Kidney epithelial cell (primary cell): ENCODE results near the gene CDK5RAP3. TPM values are rescaled to one million over a fixed set of nuclear protein-coding genes. Genes with fewer than 3 reads are reported as not detected.

Source experiments
- DNase-seq: peaks from one replicate; pipeline ENCODE4 v3.0.0-alpha.2; 2010; ENCODE audit warnings: low read depth
- H3K27me3 ChIP-seq: 2 replicates; pipeline ENCODE4 v1.6.0; 2011; ENCODE audit warnings: low read length; ENCODE audit not compliant: control insufficient read depth, insufficient read depth
- H3K36me3 ChIP-seq: 2 replicates; pipeline ENCODE4 v1.5.1; 2011; ENCODE audit warnings: low read length; ENCODE audit not compliant: control insufficient read depth, insufficient read depth
- H3K4me3 ChIP-seq: 2 replicates; pipeline ENCODE4 v1.5.1; 2011; ENCODE audit warnings: low read depth, mild to moderate bottlenecking, control low read depth, low read length
- total RNA-seq: library from RNA; depleted of rRNA; stranded (reverse); fragments of >200 nt; gene quantifications from 2 replicates; pipeline ENCODE4 v1.2.3, GENCODE V29; 2015
- TF ChIP-seq, protein P1 (sequence below): IDR thresholded peaks from 2 replicates; pipeline ENCODE4 v1.5.1; 2011; ENCODE audit warnings: mild to moderate bottlenecking, moderate library complexity, low read length, control low read depth, inconsistent platforms; ENCODE audit not compliant: insufficient read depth, poor library complexity, severe bottlenecking

Gene CDK5RAP3
- total RNA-seq, 1 donor from 2014 or later, result 95.1 TPM

GRCh38 chr17:48024149-48025039 is 53.5 kb downstream of the CDK5RAP3 start:
- no peaks in the 10 kb centered on the region for H3K27me3 ChIP-seq
- DNase-seq, result no peak

GRCh38 chr17:48025040-48025903 is 54.4 kb downstream of the CDK5RAP3 start:
- peak; percentile 92 for DNase-seq
- Histone ChIP-seq H3K4me3 (peak overlapping the region; percentile 38), H3K36me3 (no peaks in the 10 kb centered on the region), H3K27me3 (no peaks in the 10 kb centered on the region)
- TF ChIP-seq, protein P1, sequence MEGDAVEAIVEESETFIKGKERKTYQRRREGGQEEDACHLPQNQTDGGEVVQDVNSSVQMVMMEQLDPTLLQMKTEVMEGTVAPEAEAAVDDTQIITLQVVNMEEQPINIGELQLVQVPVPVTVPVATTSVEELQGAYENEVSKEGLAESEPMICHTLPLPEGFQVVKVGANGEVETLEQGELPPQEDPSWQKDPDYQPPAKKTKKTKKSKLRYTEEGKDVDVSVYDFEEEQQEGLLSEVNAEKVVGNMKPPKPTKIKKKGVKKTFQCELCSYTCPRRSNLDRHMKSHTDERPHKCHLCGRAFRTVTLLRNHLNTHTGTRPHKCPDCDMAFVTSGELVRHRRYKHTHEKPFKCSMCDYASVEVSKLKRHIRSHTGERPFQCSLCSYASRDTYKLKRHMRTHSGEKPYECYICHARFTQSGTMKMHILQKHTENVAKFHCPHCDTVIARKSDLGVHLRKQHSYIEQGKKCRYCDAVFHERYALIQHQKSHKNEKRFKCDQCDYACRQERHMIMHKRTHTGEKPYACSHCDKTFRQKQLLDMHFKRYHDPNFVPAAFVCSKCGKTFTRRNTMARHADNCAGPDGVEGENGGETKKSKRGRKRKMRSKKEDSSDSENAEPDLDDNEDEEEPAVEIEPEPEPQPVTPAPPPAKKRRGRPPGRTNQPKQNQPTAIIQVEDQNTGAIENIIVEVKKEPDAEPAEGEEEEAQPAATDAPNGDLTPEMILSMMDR, result peak; percentile 94

More at GRCh38 chr17:48024149-48025039, 53.5 kb downstream of the CDK5RAP3 start:
- Histone ChIP-seq H3K36me3 (no peaks in the 10 kb centered on the region), H3K4me3 (peak overlapping the region; percentile 25)
- TF ChIP-seq, protein P1, result no peak

GRCh38 chr17:48025904-48026501 is 55.1 kb downstream of the CDK5RAP3 start:
- no peak overlapping the region for H3K4me3 ChIP-seq
- DNase-seq, result no peak
- H3K27me3 ChIP-seq, result no peaks in the 10 kb centered on the region
- no peaks in the 10 kb centered on the region for H3K36me3 ChIP-seq
- TF ChIP-seq, protein P1, result no peak

DNA sequence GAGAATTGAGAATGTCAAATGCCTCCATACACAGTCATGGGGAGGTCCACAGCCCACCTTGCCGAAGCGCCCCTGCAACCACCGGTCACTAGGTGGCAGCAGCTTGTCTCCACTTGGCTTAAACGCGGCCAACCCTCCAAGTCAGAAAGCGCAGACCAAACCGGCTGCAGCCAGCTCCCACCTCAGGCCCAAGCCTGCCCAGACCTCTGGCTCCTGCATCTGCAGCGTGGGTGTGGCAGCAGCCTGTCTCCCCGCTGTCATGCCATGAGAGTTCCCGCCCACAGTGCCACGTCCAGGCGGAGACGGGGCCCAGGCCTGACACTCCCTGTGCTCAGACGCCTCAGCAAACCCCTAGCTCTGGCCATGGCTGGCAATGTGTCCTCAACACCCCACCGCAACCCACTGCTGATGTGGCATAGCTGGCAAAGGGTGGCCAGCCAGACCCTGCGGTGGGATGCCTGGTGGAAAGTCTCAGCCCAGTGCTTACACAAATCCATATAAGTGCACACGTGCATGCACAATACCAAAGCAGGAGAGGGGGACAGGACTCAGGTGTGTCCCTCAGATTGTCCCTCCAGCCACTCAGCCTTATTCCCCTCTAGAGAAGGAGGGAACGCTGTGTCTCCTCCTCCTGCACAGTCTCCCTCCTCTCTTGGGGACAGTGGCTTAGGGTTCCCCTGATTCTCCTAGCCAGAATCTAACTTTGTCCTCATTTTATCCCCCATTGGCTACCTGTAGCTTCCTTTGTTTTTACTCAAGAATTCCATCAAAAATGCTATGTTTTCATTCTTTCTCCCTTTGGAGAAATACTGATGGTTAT is 55.8 kb downstream of the CDK5RAP3 start:
- TF ChIP-seq, protein P1, result peak; percentile 95

DNA sequence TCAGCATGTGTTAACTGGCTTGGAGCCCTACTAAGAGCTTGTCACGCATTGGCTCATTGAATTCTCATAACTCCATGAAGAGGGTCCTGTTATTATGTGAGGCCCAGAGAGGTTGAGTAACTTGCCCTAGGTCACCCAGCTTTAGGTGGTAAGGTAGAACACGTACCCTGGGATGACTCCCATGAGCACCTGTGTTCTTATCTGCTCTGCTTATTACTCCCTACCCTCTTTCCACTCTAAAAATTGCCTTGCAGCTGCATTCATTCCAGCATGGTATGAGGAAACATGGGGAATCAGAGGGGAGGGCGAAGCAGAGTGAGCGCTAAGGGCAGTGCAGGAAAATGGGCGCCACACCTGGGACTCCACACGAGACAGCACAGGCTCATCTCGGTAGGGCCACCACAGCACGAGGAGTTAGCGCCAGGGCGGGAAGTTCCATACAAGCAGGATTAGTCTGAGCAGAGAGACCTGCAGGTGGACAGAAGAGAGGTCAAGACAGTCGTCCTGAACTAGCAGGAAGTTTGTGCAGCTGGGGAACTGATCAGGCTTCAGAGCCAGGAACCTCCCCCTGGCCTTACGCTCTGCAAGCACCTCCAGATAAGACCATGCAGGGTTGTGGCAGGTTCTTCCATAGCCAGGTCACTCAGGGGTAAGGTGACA is 56.5 kb downstream of the CDK5RAP3 start:
- H3K4me3 ChIP-seq, result no peak overlapping the region
- no peak for DNase-seq
- TF ChIP-seq, protein P1, result no peak
- H3K36me3 ChIP-seq, result no peaks in the 10 kb centered on the region
- H3K27me3 ChIP-seq, result no peaks in the 10 kb centered on the region

More for the DNA sequence above, 55.8 kb downstream of the CDK5RAP3 start:
- Histone ChIP-seq H3K27me3 (no peaks in the 10 kb centered on the region), H3K36me3 (no peaks in the 10 kb centered on the region), H3K4me3 (no peak overlapping the region)
- no peak for DNase-seq
